ENCODE data around the gene PLCB4. TPM values are rescaled to one million over a fixed set of nuclear protein-coding genes. Genes with fewer than 3 reads are reported as not detected.

The PLCB4 gene
- total RNA-seq, 1 donor from 2014 or later, result 5.3 TPM

- no peak for DNase-seq (ENCODE audit: low read depth)
Measured at GRCh38 chr20:9212735-9213134, 143.8 kb downstream of the PLCB4 start.

GRCh38 chr20:9214685-9215084, 145.8 kb downstream of the PLCB4 start:
- DNase-seq (ENCODE audit: low read depth), result no peak

- DNase-seq (ENCODE audit: low read depth), result no peak
Measured at GRCh38 chr20:9215539-9215938, 146.7 kb downstream of the PLCB4 start.

- DNase-seq (ENCODE audit: low read depth), result peak; percentile 68
Measured at GRCh38 chr20:9218531-9218961, 149.7 kb downstream of the PLCB4 start.

GRCh38 chr20:9220874-9221547, 152.1 kb downstream of the PLCB4 start:
- DNase-seq (ENCODE audit: low read depth), result peak; percentile 78

GRCh38 chr20:9223296-9223695, 154.4 kb downstream of the PLCB4 start:
- peak; percentile 43 for DNase-seq (ENCODE audit: low read depth)

GRCh38 chr20:9225879-9226278, 157.0 kb downstream of the PLCB4 start:
- DNase-seq (ENCODE audit: low read depth), result peak; percentile 83

- DNase-seq (ENCODE audit: low read depth), result no peak
Measured at GRCh38 chr20:9227896-9228615, 159.2 kb downstream of the PLCB4 start.

GRCh38 chr20:9228774-9229450, 160.0 kb downstream of the PLCB4 start:
- no peak for DNase-seq (ENCODE audit: low read depth)

GRCh38 chr20:9230406-9230805, 161.5 kb downstream of the PLCB4 start:
- DNase-seq (ENCODE audit: low read depth), result no peak

GRCh38 chr20:9233804-9234203, 164.9 kb downstream of the PLCB4 start:
- DNase-seq (ENCODE audit: low read depth), result no peak

- peak; percentile 39 for DNase-seq (ENCODE audit: low read depth)
Measured at GRCh38 chr20:9235518-9235917, 166.6 kb downstream of the PLCB4 start.

GRCh38 chr20:9236458-9236857, 167.6 kb downstream of the PLCB4 start:
- no peak for DNase-seq (ENCODE audit: low read depth)

- peak; percentile 69 for DNase-seq (ENCODE audit: low read depth)
Measured at GRCh38 chr20:9241232-9241692, 172.4 kb downstream of the PLCB4 start.

GRCh38 chr20:9241721-9242427, 173.0 kb downstream of the PLCB4 start:
- DNase-seq (ENCODE audit: low read depth), result peak; percentile 47

GRCh38 chr20:9243986-9244385, 175.1 kb downstream of the PLCB4 start:
- no peak for DNase-seq (ENCODE audit: low read depth)

- DNase-seq (ENCODE audit: low read depth), result no peak
Measured at GRCh38 chr20:9244811-9245210, 175.9 kb downstream of the PLCB4 start.

GRCh38 chr20:9246731-9247130, 177.8 kb downstream of the PLCB4 start:
- no peak for DNase-seq (ENCODE audit: low read depth)

- no peak for DNase-seq (ENCODE audit: low read depth)
Measured at GRCh38 chr20:9250511-9250910, 181.6 kb downstream of the PLCB4 start.

- no peak for DNase-seq (ENCODE audit: low read depth)
Measured at GRCh38 chr20:9253006-9253539, 184.2 kb downstream of the PLCB4 start.

- DNase-seq (ENCODE audit: low read depth), result no peak
Measured at GRCh38 chr20:9255171-9255570, 186.3 kb downstream of the PLCB4 start.

All from myocyte (in vitro differentiated cells).